ENCODE data around the gene RAPGEF5. TPM values are rescaled to one million over a fixed set of nuclear protein-coding genes. Genes with fewer than 3 reads are reported as not detected.

RAPGEF5 gene
- polyA plus RNA-seq, 1 donor (not counting 4 experiments of a cell fraction or from before 2014, with no cell fraction given), result 2.1 TPM

GRCh38 chr7:22127835-22128527 lies 229.0 kb downstream of the RAPGEF5 start:
- no peaks in the 10 kb centered on the region for H3K27me3 ChIP-seq (ENCODE audit: control insufficient read depth, extremely low read depth, insufficient read depth, low read length)
- H2AFZ ChIP-seq (ENCODE audit: control insufficient read depth, low read length), result no peak overlapping the region
- H3K4me2 ChIP-seq (ENCODE audit: control insufficient read depth, extremely low read depth, insufficient read depth, low read depth, low read length), result no peak overlapping the region
- no peak for DNase-seq (ENCODE audit: low read depth, low spot score)
- H3K4me1 ChIP-seq (ENCODE audit: control insufficient read depth, extremely low read depth, insufficient read depth, low read length), result peaks cover 8% of the 10 kb centered on the region
- H3K9me3 ChIP-seq (ENCODE audit: control insufficient read depth, low read depth, low read length), result no peaks in the 10 kb centered on the region
- H3K9me1 ChIP-seq (ENCODE audit: control insufficient read depth, extremely low read depth, insufficient read depth, low read length), result no peaks in the 10 kb centered on the region
- no peak overlapping the region for H3K27ac ChIP-seq (ENCODE audit: control insufficient read depth, insufficient read depth, low read length)
- no peak overlapping the region for H3K4me3 ChIP-seq (ENCODE audit: control insufficient read depth in 2 of 3, extremely low read depth in 1 of 3, insufficient read depth in 2 of 3, low read depth in 1 of 3, low read length in 3 of 3)
- no peaks in the 10 kb centered on the region for H4K20me1 ChIP-seq (ENCODE audit: control insufficient read depth, extremely low read depth, insufficient read depth, low read length)
- H3K9ac ChIP-seq (ENCODE audit: control insufficient read depth, extremely low read depth, insufficient read depth, low read length), result no peak overlapping the region
- H3K79me2 ChIP-seq (ENCODE audit: control insufficient read depth, insufficient read depth, low read length), result no peaks in the 10 kb centered on the region
- dilution Hi-C loops (cut with MboI; ENCODE audit: extremely low pct_ligation_motif_present, low sequenced_read_pairs), result no loop called here
- FAIRE-seq, result peak; percentile 17
- TF ChIP-seq, protein P1, sequence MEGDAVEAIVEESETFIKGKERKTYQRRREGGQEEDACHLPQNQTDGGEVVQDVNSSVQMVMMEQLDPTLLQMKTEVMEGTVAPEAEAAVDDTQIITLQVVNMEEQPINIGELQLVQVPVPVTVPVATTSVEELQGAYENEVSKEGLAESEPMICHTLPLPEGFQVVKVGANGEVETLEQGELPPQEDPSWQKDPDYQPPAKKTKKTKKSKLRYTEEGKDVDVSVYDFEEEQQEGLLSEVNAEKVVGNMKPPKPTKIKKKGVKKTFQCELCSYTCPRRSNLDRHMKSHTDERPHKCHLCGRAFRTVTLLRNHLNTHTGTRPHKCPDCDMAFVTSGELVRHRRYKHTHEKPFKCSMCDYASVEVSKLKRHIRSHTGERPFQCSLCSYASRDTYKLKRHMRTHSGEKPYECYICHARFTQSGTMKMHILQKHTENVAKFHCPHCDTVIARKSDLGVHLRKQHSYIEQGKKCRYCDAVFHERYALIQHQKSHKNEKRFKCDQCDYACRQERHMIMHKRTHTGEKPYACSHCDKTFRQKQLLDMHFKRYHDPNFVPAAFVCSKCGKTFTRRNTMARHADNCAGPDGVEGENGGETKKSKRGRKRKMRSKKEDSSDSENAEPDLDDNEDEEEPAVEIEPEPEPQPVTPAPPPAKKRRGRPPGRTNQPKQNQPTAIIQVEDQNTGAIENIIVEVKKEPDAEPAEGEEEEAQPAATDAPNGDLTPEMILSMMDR (optimal IDR thresholded peaks at IDR 0.05 in 1 of 3, IDR thresholded peaks at IDR 0.05 in 1 of 3, conservative IDR thresholded peaks at IDR 0.05 in 1 of 3; ENCODE audit: extremely low read depth in 1 of 3, insufficient read depth in 2 of 3, low read length in 3 of 3), result no peak
- no peak for TF ChIP-seq EZH2 (IDR thresholded peaks at IDR 0.05; ENCODE audit: low read length)
- H3K36me3 ChIP-seq (ENCODE audit: control insufficient read depth in 2 of 2, extremely low read depth in 1 of 2, insufficient read depth in 2 of 2, low read length in 2 of 2), result peaks cover 0 to 1% of the 10 kb centered on the region in 2 experiments

- DNase-seq (ENCODE audit: low read depth, low spot score), result no peak
- no peaks in the 10 kb centered on the region for H3K27me3 ChIP-seq (ENCODE audit: control insufficient read depth, extremely low read depth, insufficient read depth, low read length)
- H3K9me1 ChIP-seq (ENCODE audit: control insufficient read depth, extremely low read depth, insufficient read depth, low read length), result no peaks in the 10 kb centered on the region
- no peak for FAIRE-seq
- no peaks in the 10 kb centered on the region for H3K79me2 ChIP-seq (ENCODE audit: control insufficient read depth, insufficient read depth, low read length)
- H3K9ac ChIP-seq (ENCODE audit: control insufficient read depth, extremely low read depth, insufficient read depth, low read length), result no peak overlapping the region
- dilution Hi-C loops (cut with MboI; ENCODE audit: extremely low pct_ligation_motif_present, low sequenced_read_pairs), result no loop called here
- no peak overlapping the region for H3K4me2 ChIP-seq (ENCODE audit: control insufficient read depth, extremely low read depth, insufficient read depth, low read depth, low read length)
- no peak overlapping the region for H3K4me3 ChIP-seq (ENCODE audit: control insufficient read depth in 2 of 3, extremely low read depth in 1 of 3, insufficient read depth in 2 of 3, low read depth in 1 of 3, low read length in 3 of 3)
- H4K20me1 ChIP-seq (ENCODE audit: control insufficient read depth, extremely low read depth, insufficient read depth, low read length), result no peaks in the 10 kb centered on the region
- H3K4me1 ChIP-seq (ENCODE audit: control insufficient read depth, extremely low read depth, insufficient read depth, low read length), result peaks cover 8% of the 10 kb centered on the region
- no peak for TF ChIP-seq EZH2 (IDR thresholded peaks at IDR 0.05; ENCODE audit: low read length)
- no peak overlapping the region for H3K27ac ChIP-seq (ENCODE audit: control insufficient read depth, insufficient read depth, low read length)
- H3K9me3 ChIP-seq (ENCODE audit: control insufficient read depth, low read depth, low read length), result no peaks in the 10 kb centered on the region
- H3K36me3 ChIP-seq (ENCODE audit: control insufficient read depth in 2 of 2, extremely low read depth in 1 of 2, insufficient read depth in 2 of 2, low read length in 2 of 2), result no peaks in the 10 kb centered on the region
- H2AFZ ChIP-seq (ENCODE audit: control insufficient read depth, low read length), result no peak overlapping the region
These were observed 231.5 kb downstream of the RAPGEF5 start for GRCh38 chr7:22125436-22125835.

DNA sequence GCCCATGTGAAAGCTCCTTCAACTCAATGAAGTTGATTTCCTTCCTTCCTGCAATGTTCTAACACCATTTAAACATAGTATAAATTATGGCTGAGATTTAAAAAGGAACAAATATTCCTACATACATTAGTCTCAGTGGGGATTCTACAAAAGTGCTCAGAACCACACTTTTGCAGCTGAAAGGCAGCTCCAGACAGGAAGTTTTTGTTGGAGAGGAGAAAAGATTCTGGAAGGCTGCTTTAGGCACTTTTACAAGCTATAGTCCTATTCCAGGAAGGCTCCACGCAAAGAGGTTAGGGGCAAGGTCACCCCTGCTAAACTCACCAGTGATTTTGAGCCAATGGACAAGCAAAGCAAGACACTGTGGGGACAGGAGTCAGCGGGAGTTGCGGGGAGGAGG lies 232.0 kb downstream of the RAPGEF5 start:
- H3K4me1 ChIP-seq (ENCODE audit: control insufficient read depth, extremely low read depth, insufficient read depth, low read length), result peaks cover 8% of the 10 kb centered on the region
- no peaks in the 10 kb centered on the region for H4K20me1 ChIP-seq (ENCODE audit: control insufficient read depth, extremely low read depth, insufficient read depth, low read length)
- DNase-seq (ENCODE audit: low read depth, low spot score), result no peak
- H3K27ac ChIP-seq (ENCODE audit: control insufficient read depth, insufficient read depth, low read length), result no peak overlapping the region
- H3K9ac ChIP-seq (ENCODE audit: control insufficient read depth, extremely low read depth, insufficient read depth, low read length), result no peak overlapping the region
- H3K4me2 ChIP-seq (ENCODE audit: control insufficient read depth, extremely low read depth, insufficient read depth, low read depth, low read length), result no peak overlapping the region
- H3K4me3 ChIP-seq (ENCODE audit: control insufficient read depth in 2 of 3, extremely low read depth in 1 of 3, insufficient read depth in 2 of 3, low read depth in 1 of 3, low read length in 3 of 3), result no peak overlapping the region
- H2AFZ ChIP-seq (ENCODE audit: control insufficient read depth, low read length), result no peak overlapping the region
- no peaks in the 10 kb centered on the region for H3K9me3 ChIP-seq (ENCODE audit: control insufficient read depth, low read depth, low read length)
- H3K79me2 ChIP-seq (ENCODE audit: control insufficient read depth, insufficient read depth, low read length), result no peaks in the 10 kb centered on the region
- FAIRE-seq, result no peak
- H3K9me1 ChIP-seq (ENCODE audit: control insufficient read depth, extremely low read depth, insufficient read depth, low read length), result no peaks in the 10 kb centered on the region
- dilution Hi-C loops (cut with MboI; ENCODE audit: extremely low pct_ligation_motif_present, low sequenced_read_pairs), result no loop called here
- TF ChIP-seq, protein P1 (optimal IDR thresholded peaks at IDR 0.05 in 1 of 3, IDR thresholded peaks at IDR 0.05 in 1 of 3, conservative IDR thresholded peaks at IDR 0.05 in 1 of 3; ENCODE audit: extremely low read depth in 1 of 3, insufficient read depth in 2 of 3, low read length in 3 of 3), result no peak
- TF ChIP-seq EZH2 (IDR thresholded peaks at IDR 0.05; ENCODE audit: low read length), result no peak
- no peaks in the 10 kb centered on the region for H3K27me3 ChIP-seq (ENCODE audit: control insufficient read depth, extremely low read depth, insufficient read depth, low read length)
- H3K36me3 ChIP-seq (ENCODE audit: control insufficient read depth in 2 of 2, extremely low read depth in 1 of 2, insufficient read depth in 2 of 2, low read length in 2 of 2), result no peaks in the 10 kb centered on the region

Measured in keratinocyte (primary cell).